HG03571 (cell line): ENCODE measurements around the gene MEIS1.
"Not testable (repeated sequence)": the region's sequence is repeated elsewhere in the genome, so short reads cannot be mapped to it uniquely, and the experiment has no call there.

Experiments used
- ATAC-seq: cut with Tn5 transposase; IDR thresholded peaks from one replicate; pipeline ENCODE4 v1.9.1; 2021; ENCODE audit not compliant: unreplicated experiment

MEIS1 gene

GRCh38 chr2:66466433-66466832, 31.5 kb downstream of the MEIS1 start:
- ATAC-seq = no peak

- no peak for ATAC-seq
Observed at GRCh38 chr2:66467718-66468117, 32.8 kb downstream of the MEIS1 start.

GRCh38 chr2:66469214-66469902, 34.4 kb downstream of the MEIS1 start:
- ATAC-seq = no peak

GRCh38 chr2:66470199-66470598, 35.3 kb downstream of the MEIS1 start:
- ATAC-seq = no peak

- ATAC-seq = no peak
Observed at GRCh38 chr2:66472225-66472843, 37.4 kb downstream of the MEIS1 start.

GRCh38 chr2:66477135-66477842, 42.4 kb downstream of the MEIS1 start:
- no peak for ATAC-seq

GRCh38 chr2:66478299-66478698, 43.4 kb downstream of the MEIS1 start:
- no peak for ATAC-seq

GRCh38 chr2:66478731-66479316, 43.9 kb downstream of the MEIS1 start:
- no peak for ATAC-seq

- ATAC-seq = no peak
Observed at GRCh38 chr2:66481100-66481549, 46.2 kb downstream of the MEIS1 start.

- ATAC-seq = not testable (repeated sequence)
Observed at GRCh38 chr2:66485252-66485651, 50.3 kb downstream of the MEIS1 start.

- no peak for ATAC-seq
Observed at GRCh38 chr2:66488946-66489345, 54.0 kb downstream of the MEIS1 start.

GRCh38 chr2:66489436-66489835, 54.5 kb downstream of the MEIS1 start:
- no peak for ATAC-seq

- no peak for ATAC-seq
Observed at GRCh38 chr2:66490588-66491001, 55.7 kb downstream of the MEIS1 start.

GRCh38 chr2:66494708-66495107, 59.8 kb downstream of the MEIS1 start:
- ATAC-seq = no peak

GRCh38 chr2:66495788-66496640, 61.1 kb downstream of the MEIS1 start:
- ATAC-seq = no peak

GRCh38 chr2:66496670-66497420, 61.9 kb downstream of the MEIS1 start:
- no peak for ATAC-seq

- ATAC-seq = no peak
Observed at GRCh38 chr2:66497431-66498288, 62.7 kb downstream of the MEIS1 start.

- ATAC-seq = no peak
Observed at GRCh38 chr2:66498289-66498975, 63.5 kb downstream of the MEIS1 start.

GRCh38 chr2:66501267-66501666, 66.3 kb downstream of the MEIS1 start:
- no peak for ATAC-seq
